HPDE6-E6E7 (cell line): ENCODE results near the gene ADAM17.
A peak's percentile ranks its signal among the peaks of the same experiment; 100 is the strongest.
"Not testable (repeated sequence)": the region's sequence is repeated elsewhere in the genome, so short reads cannot be mapped to it uniquely, and the experiment has no call there.

Source experiments
- DNase-seq: peaks from one replicate; pipeline ENCODE4 v3.0.0; 2011; ENCODE audit warnings: missing footprints; ENCODE audit errors: extremely low spot score

ADAM17 gene

GRCh38 chr2:9519250-9519649 lies 36.4 kb downstream of the ADAM17 start:
- no peak for DNase-seq

GRCh38 chr2:9518780-9519179 lies 36.9 kb downstream of the ADAM17 start:
- DNase-seq, result no peak

GRCh38 chr2:9518163-9518562 lies 37.5 kb downstream of the ADAM17 start:
- no peak for DNase-seq

GRCh38 chr2:9517118-9517782 lies 38.4 kb downstream of the ADAM17 start:
- no peak for DNase-seq

GRCh38 chr2:9513946-9514345 lies 41.7 kb downstream of the ADAM17 start:
- not testable (repeated sequence) for DNase-seq

- no peak for DNase-seq
Observed at GRCh38 chr2:9508931-9509330, 46.7 kb downstream of the ADAM17 start.

- no peak for DNase-seq
Observed at GRCh38 chr2:9498210-9498609, 57.4 kb downstream of the ADAM17 start.

- peak; percentile 58 for DNase-seq
Observed at GRCh38 chr2:9497017-9497416, 58.6 kb downstream of the ADAM17 start.

- DNase-seq, result no peak
Observed at GRCh38 chr2:9494081-9494480, 61.5 kb downstream of the ADAM17 start.

- no peak for DNase-seq
Observed at GRCh38 chr2:9493478-9493877, 62.2 kb downstream of the ADAM17 start.

- no peak for DNase-seq
Observed at GRCh38 chr2:9492927-9493326, 62.7 kb downstream of the ADAM17 start.

GRCh38 chr2:9490789-9491188 lies 64.8 kb downstream of the ADAM17 start:
- DNase-seq, result no peak

GRCh38 chr2:9488583-9489547 lies 66.8 kb downstream of the ADAM17 start:
- no peak for DNase-seq

GRCh38 chr2:9484533-9484932 lies 71.1 kb downstream of the ADAM17 start:
- DNase-seq, result no peak

- no peak for DNase-seq
Observed at GRCh38 chr2:9483107-9483506, 72.5 kb downstream of the ADAM17 start.

GRCh38 chr2:9480157-9480556 lies 75.5 kb downstream of the ADAM17 start:
- no peak for DNase-seq

GRCh38 chr2:9478526-9478925 lies 77.1 kb downstream of the ADAM17 start:
- DNase-seq, result no peak

GRCh38 chr2:9477914-9478313 lies 77.7 kb downstream of the ADAM17 start:
- DNase-seq, result no peak

GRCh38 chr2:9474361-9475057 lies 81.1 kb downstream of the ADAM17 start, which contains the start of gene IAH1:
TSS of gene IAH1 (plus strand) at chr2:9474551. CDS start at chr2:9474567, 16 bp downstream.
- peak; percentile 64 for DNase-seq

- peak; percentile 36 for DNase-seq
Observed at GRCh38 chr2:9473985-9474360, 81.7 kb downstream of the ADAM17 start.

GRCh38 chr2:9473308-9473984 lies 82.2 kb downstream of the ADAM17 start:
- peak; percentile 65 for DNase-seq

GRCh38 chr2:9472511-9472910 lies 83.1 kb downstream of the ADAM17 start:
- no peak for DNase-seq
